Epidermal melanocyte (primary cell): ENCODE results near the gene FGF10.

Source experiments
- DNase-seq: peaks from one replicate; pipeline ENCODE4 v3.0.0; 2011; ENCODE audit warnings: low spot score; ENCODE audit not compliant: insufficient read length

Gene FGF10

GRCh38 chr5:44358421-44358820 lies 30.8 kb downstream of the FGF10 start:
- DNase-seq: no peak

GRCh38 chr5:44356231-44356630 lies 33.0 kb downstream of the FGF10 start:
- no peak for DNase-seq

GRCh38 chr5:44345871-44346270 lies 43.3 kb downstream of the FGF10 start:
- DNase-seq: no peak

GRCh38 chr5:44336708-44337107 lies 52.5 kb downstream of the FGF10 start:
- no peak for DNase-seq

- DNase-seq: no peak
Measured at GRCh38 chr5:44334622-44335021, 54.6 kb downstream of the FGF10 start.

GRCh38 chr5:44332285-44332971 lies 56.8 kb downstream of the FGF10 start:
- peak; percentile 23 for DNase-seq

GRCh38 chr5:44331471-44332050 lies 57.7 kb downstream of the FGF10 start:
- DNase-seq: no peak

- peak; percentile 20 for DNase-seq
Measured at GRCh38 chr5:44329716-44330115, 59.5 kb downstream of the FGF10 start.

DNA sequence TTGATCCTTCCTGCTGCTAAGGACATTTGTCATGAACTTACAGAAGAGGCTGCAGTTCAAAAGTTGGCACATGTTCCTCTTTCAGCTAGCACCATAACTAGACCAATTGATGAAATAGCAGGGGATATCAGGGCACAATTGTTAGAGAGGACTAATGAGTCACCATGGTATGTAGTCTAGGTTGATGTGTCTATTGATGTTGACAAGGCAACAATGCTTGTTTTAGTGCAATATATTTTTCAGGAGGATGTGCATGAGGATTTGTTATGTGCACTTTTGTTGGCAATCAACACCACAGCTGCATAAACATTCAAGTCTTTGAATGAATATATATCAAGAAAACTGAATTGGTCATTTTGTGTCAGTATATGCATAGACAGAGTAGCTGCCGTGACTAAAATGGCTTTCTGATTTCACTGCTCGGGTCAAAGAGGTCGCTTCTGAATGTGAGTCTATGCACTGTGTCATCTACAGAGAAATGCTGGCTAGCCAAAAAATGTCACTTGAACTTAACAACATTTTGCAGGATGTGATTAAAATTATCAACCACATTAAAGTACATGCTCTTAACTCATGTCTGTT lies 68.0 kb downstream of the FGF10 start:
- DNase-seq: no peak

- no peak for DNase-seq
Measured at GRCh38 chr5:44320188-44320587, 69.0 kb downstream of the FGF10 start.

- no peak for DNase-seq
Measured at GRCh38 chr5:44318883-44319282, 70.3 kb downstream of the FGF10 start.

GRCh38 chr5:44312374-44312773 lies 76.8 kb downstream of the FGF10 start:
- DNase-seq: no peak

GRCh38 chr5:44300551-44300950 lies 88.7 kb downstream of the FGF10 start:
- DNase-seq: no peak

DNA sequence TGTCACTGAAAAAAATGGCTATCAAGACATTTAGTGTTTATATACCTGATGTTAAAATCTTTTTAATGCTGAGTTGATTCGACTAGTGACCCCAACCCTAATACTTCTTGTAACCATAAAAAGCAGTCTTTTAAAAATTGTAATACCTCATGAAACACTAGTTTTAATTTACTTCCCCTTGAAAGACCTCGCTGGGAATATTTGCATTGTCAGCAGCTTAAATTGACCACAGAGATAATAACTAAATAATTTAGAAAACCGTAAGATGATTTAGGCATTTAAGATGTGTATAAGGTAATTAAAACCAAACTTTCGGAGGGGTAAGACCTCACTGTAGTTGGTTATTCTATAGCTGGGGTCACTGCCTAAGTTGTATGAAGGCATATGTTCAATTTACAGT lies 89.8 kb downstream of the FGF10 start:
- DNase-seq: no peak

GRCh38 chr5:44294516-44294915 lies 94.7 kb downstream of the FGF10 start:
- no peak for DNase-seq

GRCh38 chr5:44292736-44293135 lies 96.5 kb downstream of the FGF10 start:
- no peak for DNase-seq

DNA sequence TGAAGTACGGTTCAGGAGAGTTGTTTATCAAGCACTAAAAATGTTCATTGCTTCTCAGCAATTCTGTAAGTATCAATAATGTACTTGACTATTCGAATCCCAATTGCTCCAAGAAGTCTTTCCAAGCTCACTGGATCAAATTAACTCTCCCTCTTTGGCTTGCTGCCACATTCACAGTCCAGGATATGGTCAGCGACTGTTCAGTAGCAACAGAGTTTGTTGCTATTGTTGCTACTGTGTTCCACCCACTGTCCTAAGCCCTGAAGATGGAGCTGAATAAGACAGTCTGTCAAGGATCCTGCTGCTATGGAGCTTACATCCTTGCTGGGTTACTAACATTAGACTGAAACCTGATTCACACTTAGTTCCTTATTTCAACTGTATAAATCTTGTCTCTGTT lies 110.8 kb downstream of the FGF10 start:
- DNase-seq: no peak

GRCh38 chr5:44275908-44276307 lies 113.3 kb downstream of the FGF10 start:
- DNase-seq: no peak

- no peak for DNase-seq
Measured at GRCh38 chr5:44275329-44275728, 113.9 kb downstream of the FGF10 start.

DNA sequence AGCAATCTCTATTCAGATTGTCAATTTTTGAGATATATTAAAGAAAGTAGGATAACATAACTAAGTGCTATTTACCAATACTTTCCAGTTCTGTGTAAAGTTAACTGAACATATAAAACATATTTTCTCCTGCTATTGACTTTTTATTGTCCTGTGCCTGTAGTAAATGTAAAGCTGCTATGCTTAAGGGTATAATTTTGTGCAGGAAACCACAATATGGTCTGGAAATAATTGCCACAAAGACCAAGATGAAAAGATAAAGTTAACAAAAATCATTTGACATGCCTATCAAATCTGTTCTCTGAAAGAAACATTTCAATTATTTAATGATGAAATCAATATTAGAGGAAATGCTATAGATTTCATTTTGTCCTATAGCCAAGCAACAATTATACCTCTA lies 121.3 kb downstream of the FGF10 start:
- DNase-seq: no peak

DNA sequence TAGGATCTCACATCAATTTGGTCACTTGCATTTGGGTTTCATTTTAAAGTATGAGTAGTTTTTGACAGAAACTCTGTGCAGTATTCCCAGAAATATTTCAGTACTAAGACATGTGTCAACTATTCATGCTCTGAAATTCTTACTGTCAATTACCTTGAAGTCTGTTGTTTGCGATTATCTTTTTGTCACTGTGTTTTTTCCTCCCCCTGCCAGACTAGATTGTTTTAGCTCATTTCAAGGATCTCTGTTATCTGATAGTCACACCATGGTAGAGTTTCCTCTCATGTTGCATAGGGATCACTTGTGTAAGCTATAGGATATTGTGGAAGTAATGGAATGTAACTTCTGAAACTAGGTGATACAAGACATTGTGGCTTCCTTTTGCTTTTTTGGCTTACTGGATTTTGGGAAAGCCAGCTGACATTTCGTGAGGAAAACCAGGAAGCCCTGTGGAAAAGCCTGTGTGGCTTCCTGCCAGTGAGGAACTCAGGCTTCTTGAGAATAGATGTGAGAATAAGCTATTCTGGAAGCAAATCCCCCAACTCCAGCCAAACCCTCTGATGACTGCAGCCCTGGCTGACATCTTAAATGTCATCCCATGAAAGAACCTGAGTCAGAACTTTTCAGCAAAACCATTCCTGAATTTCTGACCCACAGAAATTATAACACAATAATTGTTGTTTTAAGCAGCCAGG lies 122.2 kb downstream of the FGF10 start:
- no peak for DNase-seq

DNA sequence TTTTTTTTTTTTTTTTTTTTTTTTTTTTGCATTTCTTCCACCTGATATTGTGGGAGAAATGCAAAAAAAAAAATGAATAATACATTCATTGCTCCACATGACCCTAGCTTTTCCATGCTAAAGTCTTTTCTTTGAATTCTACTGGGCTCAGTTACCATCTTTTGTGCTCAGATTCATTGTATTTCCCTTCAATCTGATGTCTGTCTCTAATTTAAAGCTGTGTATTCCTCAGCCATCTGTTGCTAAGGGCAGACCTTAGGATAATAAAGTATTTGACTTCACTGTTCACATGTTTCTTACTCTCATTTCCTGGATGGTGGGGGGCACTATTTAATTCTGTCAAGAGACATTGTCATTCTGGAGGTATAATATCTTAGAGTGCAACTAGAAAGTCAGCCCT lies 123.5 kb downstream of the FGF10 start:
- DNase-seq: no peak
